Neural progenitor cell (in vitro differentiated cells): ENCODE measurements around the gene ETV2. TPM values are rescaled to one million over a fixed set of nuclear protein-coding genes. Genes with fewer than 3 reads are reported as not detected.
A peak's percentile ranks its signal among the peaks of the same experiment; 100 is the strongest.

Source experiments
- DNase-seq: peaks from one replicate; pipeline ENCODE4 v3.0.0-alpha.2; 2016; ENCODE audit warnings: low spot score
- H2AFZ ChIP-seq: fragments of 200-600 bp; sonication (generic); replicated peaks from 2 replicates; pipeline ENCODE4 v1.6.1; 2016; ENCODE audit warnings: antibody characterized with exemption
- H3F3A ChIP-seq: fragments of 200-600 bp; sonication (generic); 2 replicates; pipeline ENCODE4 v1.6.1; 2016; ENCODE audit warnings: antibody characterized with exemption, low read depth
- H3K27ac ChIP-seq: fragments of 200-600 bp; sonication (generic); 2 replicates; pipeline ENCODE4 v1.5.1; 2016; ENCODE audit warnings: mild to moderate bottlenecking
- H3K27me3 ChIP-seq: fragments of 200-600 bp; sonication (generic); 2 replicates; pipeline ENCODE4 v1.6.1; 2016; ENCODE audit warnings: mild to moderate bottlenecking, moderate library complexity
- H3K36me3 ChIP-seq: fragments of 200-600 bp; sonication (generic); 2 replicates; pipeline ENCODE4 v1.5.1; 2016
- H3K4me1 ChIP-seq: fragments of 200-600 bp; sonication (generic); 2 replicates; pipeline ENCODE4 v1.6.1; 2016; ENCODE audit warnings: mixed run types
- H3K4me2 ChIP-seq: fragments of 200-600 bp; sonication (generic); 2 replicates; pipeline ENCODE4 v1.6.1; 2016
- H3K4me3 ChIP-seq: fragments of 200-600 bp; sonication (generic); 2 replicates; pipeline ENCODE4 v1.5.1; 2016
- H3K79me2 ChIP-seq: fragments of 200-600 bp; sonication (generic); 2 replicates; pipeline ENCODE4 v1.6.1; 2016; ENCODE audit warnings: low read depth
- H3K9ac ChIP-seq: fragments of 200-600 bp; sonication (generic); 2 replicates; pipeline ENCODE4 v1.6.1; 2016
- H3K9me3 ChIP-seq: fragments of 200-600 bp; sonication (generic); 2 replicates; pipeline ENCODE4 v1.5.1; 2016; ENCODE audit warnings: low read depth
- H4K20me1 ChIP-seq: fragments of 200-600 bp; sonication (generic); 2 replicates; pipeline ENCODE4 v1.6.1; 2016; ENCODE audit warnings: low read depth
- H3K27ac Mint-ChIP-seq: 3 replicates; pipeline ENCODE4 v1.8.0; 2021; ENCODE audit warnings: mixed read lengths
- H3K27me3 Mint-ChIP-seq: 2 replicates; pipeline ENCODE4 v1.8.0; 2022; ENCODE audit warnings: low read depth, mild to moderate bottlenecking, inconsistent platforms, moderate library complexity, mixed read lengths; ENCODE audit not compliant: insufficient read depth
- H3K36me3 Mint-ChIP-seq: 3 replicates; pipeline ENCODE4 v1.8.0; 2021; ENCODE audit warnings: mixed read lengths
- H3K4me1 Mint-ChIP-seq: 3 replicates; pipeline ENCODE4 v1.8.0; 2021; ENCODE audit warnings: mixed read lengths
- H3K4me3 Mint-ChIP-seq: 3 replicates; pipeline ENCODE4 v1.8.0; 2021; ENCODE audit warnings: mild to moderate bottlenecking, moderate library complexity, mixed read lengths
- H3K9me3 Mint-ChIP-seq: 3 replicates; pipeline ENCODE4 v1.8.0; 2020; ENCODE audit warnings: mixed read lengths
- CTCF ChIP-seq: fragments of 200-600 bp; sonication (generic); IDR thresholded peaks from 2 replicates; pipeline ENCODE4 v1.5.1; 2017; ENCODE audit warnings: antibody characterized with exemption, mild to moderate bottlenecking
- EZH2 ChIP-seq: fragments of 200-600 bp; sonication (generic); IDR thresholded peaks from 2 replicates; pipeline ENCODE4 v1.6.1; 2017; ENCODE audit warnings: antibody characterized with exemption, mild to moderate bottlenecking, moderate library complexity
- EZH2phosphoT487 ChIP-seq: fragments of 200-600 bp; sonication (generic); IDR thresholded peaks from 2 replicates; pipeline ENCODE4 v1.6.1; 2017; ENCODE audit warnings: antibody characterized with exemption
- total RNA-seq: library from RNA; depleted of rRNA; stranded (reverse); fragments of >200 nt; gene quantifications from 2 replicates; pipeline ENCODE4 v1.2.3, GENCODE V29; 2015; ENCODE audit warnings: low replicate concordance

The ETV2 gene
- total RNA-seq, 1 donor from 2014 or later, result not detected

DNA sequence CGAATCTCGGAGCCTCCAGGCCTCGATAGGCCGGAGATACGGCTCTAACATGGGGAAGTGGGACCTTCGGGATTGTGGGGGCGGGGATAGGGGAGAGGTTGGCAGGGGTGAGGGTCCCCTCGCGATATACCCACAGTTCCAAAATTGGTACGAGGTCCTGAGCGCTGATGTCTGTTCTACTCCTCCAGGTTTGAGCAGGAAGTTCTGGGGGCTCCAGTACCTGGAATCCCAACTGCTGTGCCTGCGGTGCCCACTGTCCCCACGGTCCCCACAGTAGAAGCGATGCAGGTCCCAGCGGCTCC is 12.3 kb upstream of the ETV2 start:
- Mint-ChIP-seq H3K9me3 (no peaks in the 10 kb centered on the region), H3K27me3 (peaks cover 6% of the 10 kb centered on the region), H3K4me3 (peak overlapping the region; percentile 97), H3K27ac (no peak overlapping the region), H3K36me3 (peaks cover 9% of the 10 kb centered on the region), H3K4me1 (peaks cover 11% of the 10 kb centered on the region)
- no peak for TF ChIP-seq CTCF
- no peak for TF ChIP-seq EZH2
- TF ChIP-seq EZH2phosphoT487, result no peak
- Histone ChIP-seq H3K36me3 (no peaks in the 10 kb centered on the region), H4K20me1 (no peaks in the 10 kb centered on the region), H3K4me2 (peak overlapping the region; percentile 100), H2AFZ (peak overlapping the region; percentile 55), H3K4me3 (peak overlapping the region; percentile 97), H3K4me1 (peaks cover 3% of the 10 kb centered on the region), H3K9me3 (no peaks in the 10 kb centered on the region), H3K27me3 (no peaks in the 10 kb centered on the region), H3K27ac (no peak overlapping the region), H3F3A (peaks cover 11% of the 10 kb centered on the region), H3K9ac (peak overlapping the region; percentile 95), H3K79me2 (peaks cover 15% of the 10 kb centered on the region)
- DNase-seq, result no peak

DNA sequence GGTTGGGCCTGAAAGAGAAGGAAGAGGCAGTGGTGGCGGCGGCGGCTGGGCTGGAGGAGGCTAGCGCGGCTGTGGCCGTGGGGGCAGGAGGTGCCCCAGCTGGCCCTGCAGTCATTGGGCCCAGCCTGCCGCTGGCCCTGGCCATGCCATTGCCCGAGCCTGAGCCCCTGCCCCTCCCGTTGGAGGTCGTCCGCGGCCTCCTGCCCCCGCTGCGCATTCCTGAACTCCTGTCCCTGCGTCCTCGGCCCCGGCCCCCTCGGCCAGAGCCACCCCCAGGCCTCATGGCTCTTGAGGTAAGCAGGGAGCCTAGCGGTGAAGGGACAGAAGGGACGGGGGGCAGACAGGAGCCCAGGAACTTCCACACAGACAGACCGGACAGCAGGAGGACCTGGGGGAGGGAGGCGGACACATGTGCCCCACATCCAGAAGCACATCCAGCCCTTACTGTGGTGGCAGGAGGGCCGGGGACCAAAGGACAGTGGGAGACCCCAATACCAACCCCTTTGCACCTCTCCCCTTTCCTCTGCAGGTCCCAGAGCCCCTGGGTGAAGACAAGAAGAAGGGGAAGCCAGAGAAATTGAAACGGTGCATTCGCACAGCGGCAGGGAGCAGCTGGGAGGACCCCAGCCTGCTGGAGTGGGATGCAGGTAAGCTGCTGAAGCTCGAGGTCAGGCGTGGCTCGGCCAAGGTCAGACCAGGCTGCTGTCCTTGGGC is 7.7 kb upstream of the ETV2 start:
- peaks cover 9% of the 10 kb centered on the region for H3K27me3 Mint-ChIP-seq
- Histone ChIP-seq H3K27me3 (no peaks in the 10 kb centered on the region), H3F3A (no peaks in the 10 kb centered on the region), H3K4me3 (no peak overlapping the region), H3K79me2 (peaks cover 15% of the 10 kb centered on the region), H3K27ac (no peak overlapping the region), H3K9ac (no peak overlapping the region), H3K4me2 (no peak overlapping the region), H3K9me3 (no peaks in the 10 kb centered on the region), H3K36me3 (no peaks in the 10 kb centered on the region), H4K20me1 (no peaks in the 10 kb centered on the region), H2AFZ (no peak overlapping the region), H3K4me1 (peaks cover 4% of the 10 kb centered on the region)
- TF ChIP-seq EZH2phosphoT487 (no peak), CTCF (no peak), EZH2 (no peak)
- H3K4me1 Mint-ChIP-seq, result peaks cover 4% of the 10 kb centered on the region
- H3K27ac Mint-ChIP-seq, result no peak overlapping the region
- peaks cover 10% of the 10 kb centered on the region for H3K36me3 Mint-ChIP-seq
- no peak for DNase-seq
- no peaks in the 10 kb centered on the region for H3K9me3 Mint-ChIP-seq
- H3K4me3 Mint-ChIP-seq, result no peak overlapping the region

- Histone ChIP-seq H3K9ac (no peak overlapping the region), H4K20me1 (no peaks in the 10 kb centered on the region), H3K27ac (no peak overlapping the region), H3K27me3 (no peaks in the 10 kb centered on the region), H3K4me3 (no peak overlapping the region), H3K79me2 (no peaks in the 10 kb centered on the region), H2AFZ (no peak overlapping the region), H3F3A (peaks cover 18% of the 10 kb centered on the region), H3K9me3 (no peaks in the 10 kb centered on the region), H3K36me3 (no peaks in the 10 kb centered on the region), H3K4me2 (no peak overlapping the region), H3K4me1 (peaks cover 14% of the 10 kb centered on the region)
- H3K4me1 Mint-ChIP-seq, result peaks cover 6% of the 10 kb centered on the region
- peaks cover 10% of the 10 kb centered on the region for H3K27me3 Mint-ChIP-seq
- TF ChIP-seq EZH2phosphoT487 (no peak), CTCF (no peak), EZH2 (no peak)
- H3K36me3 Mint-ChIP-seq, result peaks cover 10% of the 10 kb centered on the region
- DNase-seq, result no peak
- no peaks in the 10 kb centered on the region for H3K9me3 Mint-ChIP-seq
- no peak overlapping the region for H3K4me3 Mint-ChIP-seq
- H3K27ac Mint-ChIP-seq, result no peak overlapping the region
Observed at GRCh38 chr19:35636651-35637050, 4.9 kb upstream of the ETV2 start.
